Endothelial cell of umbilical vein (primary cell): ENCODE measurements around the gene SORCS1. TPM values are rescaled to one million over a fixed set of nuclear protein-coding genes. Genes with fewer than 3 reads are reported as not detected.

Source experiments
- BruUV-seq: library from RNA; stranded (reverse); fragments of 400-500 nt; replicated peaks from 2 replicates; lab custom pipeline; 2021; lab: Mats Ljungman, UMichigan
- CTCF ChIA-PET: fragments of 300-600, 350-600 bp; sonication (Branson Sonifier 250); formaldehyde crosslinking; loops from one replicate; lab custom pipeline; 2021; ENCODE audit warnings: antibody characterized with exemption, inconsistent platforms; lab: Charles Lee
- POLR2A ChIA-PET: fragments of 300-600, 350-600 bp; sonication (Branson Sonifier 250); formaldehyde crosslinking; loops from one replicate; lab custom pipeline; 2021; ENCODE audit warnings: antibody characterized with exemption, inconsistent platforms; lab: Charles Lee
- DNase-seq: peaks from one replicate; pipeline ENCODE4 v3.0.0-alpha.2; 2011; ENCODE audit warnings: low read depth, low spot score
- FAIRE-seq: peaks from 2 replicates; lab custom pipeline; 2011; peaks lifted over from hg19 to GRCh38; lab: Jason Lieb, UNC
- H2AFZ ChIP-seq: 2 replicates; pipeline ENCODE4 v1.6.0; 2012; ENCODE audit warnings: low read depth, low read length, control low read depth, inconsistent platforms
- H3K27ac ChIP-seq: 2 replicates; pipeline ENCODE4 v1.5.1; 2011; ENCODE audit warnings: low read depth, mild to moderate bottlenecking, control low read depth, low read length, moderate library complexity; ENCODE audit not compliant: insufficient read depth
- H3K27me3 ChIP-seq, 2 experiments: 2 replicates each; pipeline versions ENCODE4 v1.6.0 to v1.6.1; 2011; ENCODE audit warnings: low read length in 2 of 2, mixed read lengths in 1 of 2; ENCODE audit not compliant: control insufficient read depth in 2 of 2, insufficient read depth in 2 of 2
- H3K36me3 ChIP-seq, 2 experiments: 2 replicates in 1 of 2; 3 replicates in 1 of 2; pipeline ENCODE4 v1.5.1; 2011; ENCODE audit warnings: low read length in 2 of 2, mild to moderate bottlenecking in 1 of 2, moderate library complexity in 1 of 2; ENCODE audit not compliant: control insufficient read depth in 2 of 2, insufficient read depth in 2 of 2; ENCODE audit errors: extremely low read depth in 1 of 2
- H3K4me1 ChIP-seq: 3 replicates; pipeline ENCODE4 v1.5.1; 2011; ENCODE audit warnings: mild to moderate bottlenecking, low read length; ENCODE audit not compliant: control insufficient read depth, insufficient read depth; ENCODE audit errors: extremely low read depth
- H3K4me2 ChIP-seq: 2 replicates; pipeline ENCODE4 v1.6.1; 2011; ENCODE audit warnings: low read length, control low read depth, mixed read lengths; ENCODE audit not compliant: insufficient read depth
- H3K4me3 ChIP-seq, 3 experiments: fragments of 200-600 bp in 1 of 3; sonication (generic), shearing (Covaris generic) in 1 of 3; replicated peaks in 1 of 3; 2 replicates each; pipeline ENCODE4 v1.5.1; 2011 to 2016; ENCODE audit warnings: control low read depth in 3 of 3, low read length in 3 of 3, mild to moderate bottlenecking in 2 of 3, inconsistent platforms in 1 of 3, low read depth in 1 of 3, moderate library complexity in 1 of 3; ENCODE audit not compliant: insufficient read depth in 1 of 3
- H3K79me2 ChIP-seq: 2 replicates; pipeline ENCODE4 v1.6.0; 2012; ENCODE audit warnings: low read length, inconsistent platforms; ENCODE audit not compliant: control insufficient read depth, insufficient read depth
- H3K9ac ChIP-seq: replicated peaks from 2 replicates; pipeline ENCODE3; 2011; ENCODE audit warnings: low read length, control low read depth; ENCODE audit not compliant: insufficient read depth; ENCODE audit errors: extremely low read depth
- H3K9me1 ChIP-seq: replicated peaks from 3 replicates; pipeline ENCODE4 v1.6.0; 2011; ENCODE audit warnings: mild to moderate bottlenecking, low read length; ENCODE audit not compliant: control insufficient read depth, insufficient read depth; ENCODE audit errors: extremely low read depth
- H3K9me3 ChIP-seq: replicated peaks from 2 replicates; pipeline ENCODE4 v1.5.1; 2012; ENCODE audit warnings: low read length, inconsistent platforms; ENCODE audit not compliant: control insufficient read depth, insufficient read depth
- H4K20me1 ChIP-seq: replicated peaks from 2 replicates; pipeline ENCODE3; 2011; ENCODE audit warnings: mild to moderate bottlenecking, low read length; ENCODE audit not compliant: control insufficient read depth, insufficient read depth; ENCODE audit errors: extremely low read depth
- FOS ChIP-seq: IDR thresholded peaks from 2 replicates; pipeline ENCODE4 v1.6.1; 2011; ENCODE audit warnings: mild to moderate bottlenecking, low read length, moderate library complexity, borderline replicate concordance; ENCODE audit not compliant: insufficient read depth
- GATA2 ChIP-seq: IDR thresholded peaks from 2 replicates; pipeline ENCODE4 v1.7.0; 2011; ENCODE audit warnings: low read depth, mild to moderate bottlenecking, moderate library complexity, mixed read lengths, low read length; ENCODE audit not compliant: insufficient read length, insufficient read depth
- JUN ChIP-seq: IDR thresholded peaks from 2 replicates; pipeline ENCODE4 v1.6.1; 2011; ENCODE audit warnings: borderline replicate concordance, low read depth; ENCODE audit not compliant: insufficient read length, insufficient read depth
- MYC ChIP-seq: IDR thresholded peaks from one replicate; pipeline ENCODE4 v1.6.1; 2011; ENCODE audit warnings: mild to moderate bottlenecking, low read depth, low read length
- POLR2A ChIP-seq: IDR thresholded peaks from 2 replicates; pipeline ENCODE4 v1.6.1; 2012; ENCODE audit warnings: low read depth, mild to moderate bottlenecking, control low read depth, low read length
- dilution Hi-C: fragments of 300-500 bp; cut with MboI; formaldehyde crosslinking; loops from one replicate; pipeline ENCODE4 v1.15.0; 2019; ENCODE audit warnings: low sequenced_read_pairs; ENCODE audit not compliant: extremely low pct_ligation_motif_present
- intact Hi-C: fragments of 100-400 bp; cut with micrococcal nuclease; formaldehyde crosslinking; loops from one replicate; pipeline ENCODE4 v1.10.0; 2022
- polyA plus RNA-seq, 4 experiments: library from polyadenylated mRNA; depleted of rRNA in 3 of 4; stranded (reverse) in 3 of 4; unstranded in 1 of 4; fragments of >200 nt; gene quantifications; 2 replicates each; pipeline versions ENCODE4 v1.2.1 to v1.2.3, GENCODE V29; 2011 to 2012; ENCODE audit warnings: missing spikeins in 1 of 4
- total RNA-seq: library from RNA; stranded (reverse); gene quantifications from 2 replicates; pipeline ENCODE4 v1.2.3, GENCODE V29; 2021
- TF ChIP-seq, protein P1 (sequence below): IDR thresholded peaks from 2 replicates; pipeline ENCODE4 v1.6.1; 2011; ENCODE audit not compliant: insufficient read depth, insufficient read length
- TF ChIP-seq, protein P2 (sequence below), 2 donors: IDR thresholded peaks; 1 replicate in 1 of 2; 2 replicates in 1 of 2; pipeline ENCODE4 v1.5.1; 2011; ENCODE audit warnings: low read length in 2 of 2, mild to moderate bottlenecking in 2 of 2, moderate library complexity in 2 of 2, control low read depth in 1 of 2, inconsistent platforms in 1 of 2, low read depth in 1 of 2; ENCODE audit not compliant: insufficient read depth in 1 of 2; ENCODE audit errors: extremely low read depth in 1 of 2

Gene SORCS1
- total and polyA plus RNA-seq, 2 donors (not counting 3 experiments of a cell fraction or from before 2014, with no cell fraction given), result not detected

DNA sequence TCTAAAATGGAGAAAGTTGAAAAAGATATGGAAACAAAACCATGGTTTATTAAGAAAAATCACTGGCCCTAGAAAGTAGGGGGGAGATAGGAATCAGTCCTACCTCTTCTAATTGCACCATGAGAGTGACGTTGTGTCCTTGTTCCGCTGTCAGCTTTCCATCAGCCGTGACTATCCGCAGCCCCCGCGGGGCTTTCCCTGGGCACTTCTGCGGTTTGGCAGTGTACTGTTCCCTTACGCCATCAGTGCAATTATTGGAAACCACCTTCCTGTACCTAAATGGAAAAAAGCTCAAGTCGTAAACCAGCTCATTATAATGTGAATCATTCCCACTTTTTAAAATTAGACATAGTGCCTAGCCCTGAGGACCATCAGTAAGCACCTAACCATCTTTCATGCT, 512.2 kb downstream of the SORCS1 start:
- Histone ChIP-seq H3K36me3 (no peaks in the 10 kb centered on the region), H3K27ac (no peak overlapping the region), H3K4me2 (no peak overlapping the region), H3K9me1 (no peaks in the 10 kb centered on the region), H3K4me1 (no peaks in the 10 kb centered on the region), H2AFZ (no peak overlapping the region), H3K9me3 (peaks cover 4% of the 10 kb centered on the region), H4K20me1 (no peaks in the 10 kb centered on the region), H3K9ac (no peak overlapping the region), H3K27me3 (no peaks in the 10 kb centered on the region), H3K4me3 (no peak overlapping the region), H3K79me2 (no peaks in the 10 kb centered on the region)
- intact Hi-C loops (no loop called here), dilution Hi-C loops (no loop called here)
- ChIA-PET CTCF (no interaction called here), POLR2A (no interaction called here)
- BruUV-seq, result no TSS peak
- FAIRE-seq, result no peak
- TF ChIP-seq, protein P1, sequence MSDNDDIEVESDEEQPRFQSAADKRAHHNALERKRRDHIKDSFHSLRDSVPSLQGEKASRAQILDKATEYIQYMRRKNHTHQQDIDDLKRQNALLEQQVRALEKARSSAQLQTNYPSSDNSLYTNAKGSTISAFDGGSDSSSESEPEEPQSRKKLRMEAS, result no peak
- no peak for DNase-seq

GRCh38 chr10:106648534-106649481, 515.7 kb downstream of the SORCS1 start:
- Histone ChIP-seq H3K4me2 (no peak overlapping the region), H4K20me1 (no peaks in the 10 kb centered on the region), H3K27ac (no peak overlapping the region), H3K79me2 (no peaks in the 10 kb centered on the region), H3K36me3 (no peaks in the 10 kb centered on the region), H3K9me1 (no peaks in the 10 kb centered on the region), H2AFZ (no peak overlapping the region), H3K4me3 (no peak overlapping the region), H3K27me3 (no peaks in the 10 kb centered on the region), H3K9ac (no peak overlapping the region), H3K9me3 (peaks cover 2% of the 10 kb centered on the region), H3K4me1 (no peaks in the 10 kb centered on the region)
- dilution Hi-C loops (no loop called here), intact Hi-C loops (no loop called here)
- FAIRE-seq (no peak), DNase-seq (no peak)
- BruUV-seq, result no TSS peak
- TF ChIP-seq GATA2, result no peak
- no peak for TF ChIP-seq JUN
- TF ChIP-seq POLR2A, result no peak
- no peak for TF ChIP-seq MYC
- no peak for TF ChIP-seq FOS
- TF ChIP-seq, protein P2, sequence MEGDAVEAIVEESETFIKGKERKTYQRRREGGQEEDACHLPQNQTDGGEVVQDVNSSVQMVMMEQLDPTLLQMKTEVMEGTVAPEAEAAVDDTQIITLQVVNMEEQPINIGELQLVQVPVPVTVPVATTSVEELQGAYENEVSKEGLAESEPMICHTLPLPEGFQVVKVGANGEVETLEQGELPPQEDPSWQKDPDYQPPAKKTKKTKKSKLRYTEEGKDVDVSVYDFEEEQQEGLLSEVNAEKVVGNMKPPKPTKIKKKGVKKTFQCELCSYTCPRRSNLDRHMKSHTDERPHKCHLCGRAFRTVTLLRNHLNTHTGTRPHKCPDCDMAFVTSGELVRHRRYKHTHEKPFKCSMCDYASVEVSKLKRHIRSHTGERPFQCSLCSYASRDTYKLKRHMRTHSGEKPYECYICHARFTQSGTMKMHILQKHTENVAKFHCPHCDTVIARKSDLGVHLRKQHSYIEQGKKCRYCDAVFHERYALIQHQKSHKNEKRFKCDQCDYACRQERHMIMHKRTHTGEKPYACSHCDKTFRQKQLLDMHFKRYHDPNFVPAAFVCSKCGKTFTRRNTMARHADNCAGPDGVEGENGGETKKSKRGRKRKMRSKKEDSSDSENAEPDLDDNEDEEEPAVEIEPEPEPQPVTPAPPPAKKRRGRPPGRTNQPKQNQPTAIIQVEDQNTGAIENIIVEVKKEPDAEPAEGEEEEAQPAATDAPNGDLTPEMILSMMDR (IDR thresholded peaks at IDR 0.05; ENCODE audit: extremely low read depth in 1 of 2, insufficient read depth in 1 of 2, low read depth in 1 of 2, low read length in 2 of 2), result no peak
- ChIA-PET CTCF (no interaction called here), POLR2A (no interaction called here)
